Transverse colon (tissue), 4 donors: Measurements from ENCODE around the gene GLYATL1.

Source experiments
- POLR2A ChIP-seq: fragments of 450-650 bp; IDR thresholded peaks from one replicate; pipeline ENCODE4 v1.6.1; 2016; ENCODE audit warnings: antibody characterized with exemption, mild to moderate bottlenecking, moderate library complexity
- POLR2AphosphoS5 ChIP-seq, 3 donors: sonication (generic); formaldehyde crosslinking; IDR thresholded peaks; one replicate each; pipeline ENCODE4 v1.6.1; 2016; ENCODE audit warnings: antibody characterized with exemption in 3 of 3
- TF ChIP-seq, protein P1 (sequence below), 5 experiments: fragments of 200-600 bp in 3 of 5; fragments of 450-650 bp in 2 of 5; sonication (generic) in 3 of 5; IDR thresholded peaks; 1 replicate in 2 of 5; 2 replicates in 3 of 5; pipeline ENCODE4 v1.5.1; 2016 to 2017; ENCODE audit warnings: antibody characterized with exemption in 5 of 5, inconsistent platforms in 3 of 5, mild to moderate bottlenecking in 2 of 5, moderate library complexity in 1 of 5

DNA sequence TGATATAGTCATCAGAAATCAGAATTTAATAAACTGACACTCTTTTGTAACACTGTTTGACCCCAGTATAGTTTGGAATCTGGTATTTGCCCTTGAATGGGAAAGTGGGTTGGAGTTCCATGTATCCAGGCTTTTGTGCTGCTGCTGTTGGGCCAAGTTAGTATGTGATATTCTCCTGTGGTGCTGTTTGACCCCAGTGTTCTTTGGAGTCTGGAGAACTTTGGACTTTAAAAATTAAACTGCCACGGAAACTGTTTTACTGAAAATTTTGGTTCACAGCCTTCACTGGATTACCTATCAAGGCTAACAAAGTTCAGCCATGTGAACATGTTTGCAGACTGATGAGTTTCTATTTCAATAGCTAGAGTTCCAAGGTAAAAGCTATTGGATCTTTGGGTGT lies 740 bp downstream of the GLYATL1 start:
- TF ChIP-seq, protein P1, sequence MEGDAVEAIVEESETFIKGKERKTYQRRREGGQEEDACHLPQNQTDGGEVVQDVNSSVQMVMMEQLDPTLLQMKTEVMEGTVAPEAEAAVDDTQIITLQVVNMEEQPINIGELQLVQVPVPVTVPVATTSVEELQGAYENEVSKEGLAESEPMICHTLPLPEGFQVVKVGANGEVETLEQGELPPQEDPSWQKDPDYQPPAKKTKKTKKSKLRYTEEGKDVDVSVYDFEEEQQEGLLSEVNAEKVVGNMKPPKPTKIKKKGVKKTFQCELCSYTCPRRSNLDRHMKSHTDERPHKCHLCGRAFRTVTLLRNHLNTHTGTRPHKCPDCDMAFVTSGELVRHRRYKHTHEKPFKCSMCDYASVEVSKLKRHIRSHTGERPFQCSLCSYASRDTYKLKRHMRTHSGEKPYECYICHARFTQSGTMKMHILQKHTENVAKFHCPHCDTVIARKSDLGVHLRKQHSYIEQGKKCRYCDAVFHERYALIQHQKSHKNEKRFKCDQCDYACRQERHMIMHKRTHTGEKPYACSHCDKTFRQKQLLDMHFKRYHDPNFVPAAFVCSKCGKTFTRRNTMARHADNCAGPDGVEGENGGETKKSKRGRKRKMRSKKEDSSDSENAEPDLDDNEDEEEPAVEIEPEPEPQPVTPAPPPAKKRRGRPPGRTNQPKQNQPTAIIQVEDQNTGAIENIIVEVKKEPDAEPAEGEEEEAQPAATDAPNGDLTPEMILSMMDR (IDR thresholded peaks at IDR 0.05): no peak
- no peak for TF ChIP-seq POLR2A
- TF ChIP-seq POLR2AphosphoS5 (IDR thresholded peaks at IDR 0.05): no peak
